ENCODE results near the gene ADAMTS12. TPM values are rescaled to one million over a fixed set of nuclear protein-coding genes. Genes with fewer than 3 reads are reported as not detected.

Gene ADAMTS12
- total and polyA plus RNA-seq, 4 donors, result 0.49 to 6.4 (median 2.3) TPM

DNA sequence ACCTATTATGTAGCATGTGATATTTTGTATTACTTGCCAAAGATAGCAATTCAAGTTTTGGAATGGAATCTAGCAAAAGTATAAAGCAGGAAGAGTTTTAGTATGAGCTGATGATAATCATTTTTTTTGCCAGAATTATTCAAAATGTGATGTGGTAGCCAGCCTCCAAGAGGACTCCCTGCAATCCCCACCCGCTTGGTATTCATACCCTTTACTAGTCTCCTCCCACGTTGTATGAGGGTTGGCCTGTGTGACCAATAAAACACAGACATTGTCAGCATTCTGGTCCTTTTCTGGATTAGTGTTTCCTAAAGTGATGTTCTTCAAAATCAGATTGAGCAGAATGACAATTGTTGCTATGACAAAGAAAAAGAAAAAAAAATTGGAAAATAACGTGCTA, 387.2 kb downstream of the ADAMTS12 start:
- H3K4me3 ChIP-seq (ENCODE audit: low read depth in 1 of 3, low read length in 3 of 3), result no peak overlapping the region
- H3K27ac ChIP-seq (ENCODE audit: low read depth in 1 of 2, low read length in 2 of 2), result no peak overlapping the region
- no peak for TF ChIP-seq TAF1 (conservative IDR thresholded peaks at IDR 0.05)
- no peak for TF ChIP-seq RXRA (IDR thresholded peaks at IDR 0.05)
- TF ChIP-seq, protein P1, sequence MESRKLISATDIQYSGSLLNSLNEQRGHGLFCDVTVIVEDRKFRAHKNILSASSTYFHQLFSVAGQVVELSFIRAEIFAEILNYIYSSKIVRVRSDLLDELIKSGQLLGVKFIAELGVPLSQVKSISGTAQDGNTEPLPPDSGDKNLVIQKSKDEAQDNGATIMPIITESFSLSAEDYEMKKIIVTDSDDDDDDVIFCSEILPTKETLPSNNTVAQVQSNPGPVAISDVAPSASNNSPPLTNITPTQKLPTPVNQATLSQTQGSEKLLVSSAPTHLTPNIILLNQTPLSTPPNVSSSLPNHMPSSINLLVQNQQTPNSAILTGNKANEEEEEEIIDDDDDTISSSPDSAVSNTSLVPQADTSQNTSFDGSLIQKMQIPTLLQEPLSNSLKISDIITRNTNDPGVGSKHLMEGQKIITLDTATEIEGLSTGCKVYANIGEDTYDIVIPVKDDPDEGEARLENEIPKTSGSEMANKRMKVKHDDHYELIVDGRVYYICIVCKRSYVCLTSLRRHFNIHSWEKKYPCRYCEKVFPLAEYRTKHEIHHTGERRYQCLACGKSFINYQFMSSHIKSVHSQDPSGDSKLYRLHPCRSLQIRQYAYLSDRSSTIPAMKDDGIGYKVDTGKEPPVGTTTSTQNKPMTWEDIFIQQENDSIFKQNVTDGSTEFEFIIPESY (IDR thresholded peaks at IDR 0.05), result no peak
- TF ChIP-seq YY1 (IDR thresholded peaks at IDR 0.05), result no peak
- no peak for TF ChIP-seq NR2F2 (IDR thresholded peaks at IDR 0.05)
- H3K4me1 ChIP-seq (ENCODE audit: control insufficient read depth in 4 of 4, insufficient read depth in 4 of 4, low read length in 3 of 4), result no peaks in the 10 kb centered on the region
- no peaks in the 10 kb centered on the region for H3K36me3 ChIP-seq (ENCODE audit: control insufficient read depth in 4 of 4, insufficient read depth in 3 of 4, low read depth in 1 of 4, low read length in 3 of 4)
- no peaks in the 10 kb centered on the region for H3K9me3 ChIP-seq (ENCODE audit: control insufficient read depth in 4 of 4, low read length in 3 of 4)
- 84% methylated on average over 3 of the region's 3 CpGs for WGBS
- H3K9ac ChIP-seq (ENCODE audit: low read depth in 1 of 2, low read length in 2 of 2), result no peak overlapping the region
- H3K27me3 ChIP-seq (ENCODE audit: control insufficient read depth in 4 of 4, insufficient read depth in 4 of 4, low read length in 3 of 4), result no peaks in the 10 kb centered on the region
- DNase-seq (ENCODE audit: low spot score), result no peak

DNA sequence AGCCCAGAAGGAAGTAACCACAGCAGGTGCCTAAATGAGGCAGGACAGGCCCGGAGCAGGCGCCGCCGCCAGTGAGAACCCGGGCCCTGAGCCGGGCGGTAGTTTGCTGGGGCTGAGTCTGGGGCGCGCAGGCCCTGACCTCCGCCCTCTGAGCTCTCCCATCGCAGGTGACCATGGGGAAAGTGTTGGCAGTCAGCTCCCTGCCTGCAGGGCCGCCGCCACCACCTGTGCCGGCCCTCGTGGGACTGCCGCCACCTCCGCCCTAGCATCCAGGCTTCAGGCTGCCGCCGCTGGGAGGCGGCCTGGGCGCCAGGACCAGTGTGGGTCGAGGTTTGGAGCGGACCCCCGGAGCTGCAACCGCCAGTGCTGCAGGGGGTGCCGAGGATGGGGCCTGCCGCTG, 389.9 kb downstream of the ADAMTS12 start:
- Histone ChIP-seq H3K9ac (ENCODE audit: low read depth in 1 of 2, low read length in 2 of 2) (no peak overlapping the region), H3K4me3 (ENCODE audit: low read depth in 1 of 3, low read length in 3 of 3) (no peak overlapping the region), H3K4me1 (ENCODE audit: control insufficient read depth in 4 of 4, insufficient read depth in 4 of 4, low read length in 3 of 4) (no peaks in the 10 kb centered on the region), H3K27me3 (ENCODE audit: control insufficient read depth in 4 of 4, insufficient read depth in 4 of 4, low read length in 3 of 4) (no peaks in the 10 kb centered on the region), H3K27ac (ENCODE audit: low read depth in 1 of 2, low read length in 2 of 2) (no peak overlapping the region), H3K9me3 (ENCODE audit: control insufficient read depth in 4 of 4, low read length in 3 of 4) (no peaks in the 10 kb centered on the region), H3K36me3 (ENCODE audit: control insufficient read depth in 4 of 4, insufficient read depth in 3 of 4, low read depth in 1 of 4, low read length in 3 of 4) (no peaks in the 10 kb centered on the region)
- TF ChIP-seq HNF4G (IDR thresholded peaks at IDR 0.05), result no peak
- TF ChIP-seq YY1 (IDR thresholded peaks at IDR 0.05), result no peak
- TF ChIP-seq RAD21 (IDR thresholded peaks at IDR 0.05), result no peak
- TF ChIP-seq, protein P2, sequence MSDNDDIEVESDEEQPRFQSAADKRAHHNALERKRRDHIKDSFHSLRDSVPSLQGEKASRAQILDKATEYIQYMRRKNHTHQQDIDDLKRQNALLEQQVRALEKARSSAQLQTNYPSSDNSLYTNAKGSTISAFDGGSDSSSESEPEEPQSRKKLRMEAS (IDR thresholded peaks at IDR 0.05), result no peak
- TF ChIP-seq, protein P3, sequence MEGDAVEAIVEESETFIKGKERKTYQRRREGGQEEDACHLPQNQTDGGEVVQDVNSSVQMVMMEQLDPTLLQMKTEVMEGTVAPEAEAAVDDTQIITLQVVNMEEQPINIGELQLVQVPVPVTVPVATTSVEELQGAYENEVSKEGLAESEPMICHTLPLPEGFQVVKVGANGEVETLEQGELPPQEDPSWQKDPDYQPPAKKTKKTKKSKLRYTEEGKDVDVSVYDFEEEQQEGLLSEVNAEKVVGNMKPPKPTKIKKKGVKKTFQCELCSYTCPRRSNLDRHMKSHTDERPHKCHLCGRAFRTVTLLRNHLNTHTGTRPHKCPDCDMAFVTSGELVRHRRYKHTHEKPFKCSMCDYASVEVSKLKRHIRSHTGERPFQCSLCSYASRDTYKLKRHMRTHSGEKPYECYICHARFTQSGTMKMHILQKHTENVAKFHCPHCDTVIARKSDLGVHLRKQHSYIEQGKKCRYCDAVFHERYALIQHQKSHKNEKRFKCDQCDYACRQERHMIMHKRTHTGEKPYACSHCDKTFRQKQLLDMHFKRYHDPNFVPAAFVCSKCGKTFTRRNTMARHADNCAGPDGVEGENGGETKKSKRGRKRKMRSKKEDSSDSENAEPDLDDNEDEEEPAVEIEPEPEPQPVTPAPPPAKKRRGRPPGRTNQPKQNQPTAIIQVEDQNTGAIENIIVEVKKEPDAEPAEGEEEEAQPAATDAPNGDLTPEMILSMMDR (IDR thresholded peaks at IDR 0.05; ENCODE audit: low read depth, low read length, missing input control), result no peak
- no peak for TF ChIP-seq TAF1 (conservative IDR thresholded peaks at IDR 0.05)
- TF ChIP-seq, protein P4, sequence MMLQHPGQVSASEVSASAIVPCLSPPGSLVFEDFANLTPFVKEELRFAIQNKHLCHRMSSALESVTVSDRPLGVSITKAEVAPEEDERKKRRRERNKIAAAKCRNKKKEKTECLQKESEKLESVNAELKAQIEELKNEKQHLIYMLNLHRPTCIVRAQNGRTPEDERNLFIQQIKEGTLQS (IDR thresholded peaks at IDR 0.05), result no peak
- no peak for TF ChIP-seq GABPA (IDR thresholded peaks at IDR 0.05 in 1 of 2, conservative IDR thresholded peaks at IDR 0.05 in 1 of 2)
- TF ChIP-seq SP1 (IDR thresholded peaks at IDR 0.05), result no peak
- TF ChIP-seq RXRA (IDR thresholded peaks at IDR 0.05), result no peak
- no peak for TF ChIP-seq JUND (IDR thresholded peaks at IDR 0.05)
- TF ChIP-seq HNF4A (conservative IDR thresholded peaks at IDR 0.05), result no peak
- no peak for TF ChIP-seq NR2F2 (IDR thresholded peaks at IDR 0.05)
- no peak for TF ChIP-seq FOXA1 (IDR thresholded peaks at IDR 0.05)
- TF ChIP-seq FOXA2 (IDR thresholded peaks at IDR 0.05), result no peak
- TF ChIP-seq, protein P5, sequence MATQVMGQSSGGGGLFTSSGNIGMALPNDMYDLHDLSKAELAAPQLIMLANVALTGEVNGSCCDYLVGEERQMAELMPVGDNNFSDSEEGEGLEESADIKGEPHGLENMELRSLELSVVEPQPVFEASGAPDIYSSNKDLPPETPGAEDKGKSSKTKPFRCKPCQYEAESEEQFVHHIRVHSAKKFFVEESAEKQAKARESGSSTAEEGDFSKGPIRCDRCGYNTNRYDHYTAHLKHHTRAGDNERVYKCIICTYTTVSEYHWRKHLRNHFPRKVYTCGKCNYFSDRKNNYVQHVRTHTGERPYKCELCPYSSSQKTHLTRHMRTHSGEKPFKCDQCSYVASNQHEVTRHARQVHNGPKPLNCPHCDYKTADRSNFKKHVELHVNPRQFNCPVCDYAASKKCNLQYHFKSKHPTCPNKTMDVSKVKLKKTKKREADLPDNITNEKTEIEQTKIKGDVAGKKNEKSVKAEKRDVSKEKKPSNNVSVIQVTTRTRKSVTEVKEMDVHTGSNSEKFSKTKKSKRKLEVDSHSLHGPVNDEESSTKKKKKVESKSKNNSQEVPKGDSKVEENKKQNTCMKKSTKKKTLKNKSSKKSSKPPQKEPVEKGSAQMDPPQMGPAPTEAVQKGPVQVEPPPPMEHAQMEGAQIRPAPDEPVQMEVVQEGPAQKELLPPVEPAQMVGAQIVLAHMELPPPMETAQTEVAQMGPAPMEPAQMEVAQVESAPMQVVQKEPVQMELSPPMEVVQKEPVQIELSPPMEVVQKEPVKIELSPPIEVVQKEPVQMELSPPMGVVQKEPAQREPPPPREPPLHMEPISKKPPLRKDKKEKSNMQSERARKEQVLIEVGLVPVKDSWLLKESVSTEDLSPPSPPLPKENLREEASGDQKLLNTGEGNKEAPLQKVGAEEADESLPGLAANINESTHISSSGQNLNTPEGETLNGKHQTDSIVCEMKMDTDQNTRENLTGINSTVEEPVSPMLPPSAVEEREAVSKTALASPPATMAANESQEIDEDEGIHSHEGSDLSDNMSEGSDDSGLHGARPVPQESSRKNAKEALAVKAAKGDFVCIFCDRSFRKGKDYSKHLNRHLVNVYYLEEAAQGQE (IDR thresholded peaks at IDR 0.05), result no peak
- TF ChIP-seq, protein P1 (IDR thresholded peaks at IDR 0.05), result no peak
- 86% methylated on average over 27 of the region's 27 CpGs for WGBS
- DNase-seq (ENCODE audit: low spot score), result no peak

Measured in liver (tissue), 9 donors.